DOHH2 (cell line): Measurements from ENCODE around the gene VAV2.

Experiments used
- H3F3A ChIP-seq: fragments of 200-600 bp; sonication (generic), shearing (Covaris generic); 2 replicates; pipeline ENCODE4 v1.6.0; 2016; ENCODE audit warnings: antibody characterized with exemption, mild to moderate bottlenecking; ENCODE audit not compliant: control insufficient read depth, insufficient read depth
- H3K27ac ChIP-seq: fragments of 200-600 bp; sonication (generic); 2 replicates; pipeline ENCODE4 v1.5.1; 2014; ENCODE audit warnings: low read depth, mild to moderate bottlenecking, low read length, moderate library complexity
- H3K27me3 ChIP-seq: fragments of 200-600 bp; sonication (generic); 2 replicates; pipeline ENCODE4 v1.6.1; 2014; ENCODE audit warnings: mild to moderate bottlenecking, low read length, mixed read lengths; ENCODE audit not compliant: control insufficient read depth
- H3K36me3 ChIP-seq: fragments of 200-600 bp; sonication (generic); 2 replicates; pipeline ENCODE4 v1.6.1; 2014; ENCODE audit warnings: mild to moderate bottlenecking, low read length, moderate library complexity, mixed read lengths; ENCODE audit not compliant: control insufficient read depth
- H3K4me1 ChIP-seq: fragments of 200-600 bp; sonication (generic); 2 replicates; pipeline ENCODE4 v1.6.1; 2014; ENCODE audit warnings: mild to moderate bottlenecking, low read length, mixed read lengths; ENCODE audit not compliant: control insufficient read depth
- H3K4me2 ChIP-seq: fragments of 200-600 bp; sonication (generic); 2 replicates; pipeline ENCODE4 v1.6.0; 2014; ENCODE audit warnings: mild to moderate bottlenecking, low read length, moderate library complexity
- H3K4me3 ChIP-seq: fragments of 200-600 bp; sonication (generic); 2 replicates; pipeline ENCODE4 v1.5.1; 2014; ENCODE audit warnings: mild to moderate bottlenecking, low read length, mixed read lengths
- H3K79me2 ChIP-seq: fragments of 200-600 bp; sonication (generic); 2 replicates; pipeline ENCODE4 v1.6.1; 2014; ENCODE audit warnings: mild to moderate bottlenecking, low read length, mixed read lengths; ENCODE audit not compliant: control insufficient read depth
- H3K9me2 ChIP-seq: fragments of 200-600 bp; sonication (generic); replicated peaks from 2 replicates; pipeline ENCODE4 v1.6.1; 2014; ENCODE audit warnings: mild to moderate bottlenecking, low read length, mixed read lengths; ENCODE audit not compliant: control insufficient read depth
- H3K9me3 ChIP-seq: fragments of 200-600 bp; sonication (generic); 2 replicates; pipeline ENCODE4 v1.6.1; 2014; ENCODE audit warnings: antibody characterized with exemption, low read length, mixed read lengths; ENCODE audit not compliant: control insufficient read depth, insufficient read depth
- H4K20me1 ChIP-seq: fragments of 200-600 bp; sonication (generic); 2 replicates; pipeline ENCODE4 v1.6.0; 2014; ENCODE audit warnings: low read depth, mild to moderate bottlenecking, antibody characterized with exemption, low read length, moderate library complexity; ENCODE audit not compliant: control insufficient read depth, insufficient read depth
- CTCF ChIP-seq: fragments of 200-600 bp; sonication (generic); IDR thresholded peaks from one replicate; pipeline ENCODE4 v1.5.1; 2014; ENCODE audit warnings: antibody characterized with exemption, mild to moderate bottlenecking, low read depth, low read length; ENCODE audit not compliant: poor library complexity, severe bottlenecking
- EZH2phosphoT487 ChIP-seq: fragments of 200-600 bp; sonication (generic); IDR thresholded peaks from 2 replicates; pipeline ENCODE4 v1.6.1; 2017; ENCODE audit warnings: borderline replicate concordance, mild to moderate bottlenecking, antibody characterized with exemption, low read length, moderate library complexity, mixed read lengths

VAV2 gene

GRCh38 chr9:133881671-133882381 lies 110.3 kb downstream of the VAV2 start:
- Histone ChIP-seq H3K27me3 (no peaks in the 10 kb centered on the region), H3F3A (no peaks in the 10 kb centered on the region), H3K9me3 (no peaks in the 10 kb centered on the region), H4K20me1 (peaks cover 12% of the 10 kb centered on the region), H3K9me2 (no peaks in the 10 kb centered on the region), H3K4me3 (no peak overlapping the region), H3K79me2 (peaks cover 14% of the 10 kb centered on the region), H3K36me3 (no peaks in the 10 kb centered on the region), H3K27ac (no peak overlapping the region), H3K4me2 (no peak overlapping the region), H3K4me1 (no peaks in the 10 kb centered on the region)
- TF ChIP-seq CTCF (no peak), EZH2phosphoT487 (no peak)

GRCh38 chr9:133880851-133881661 lies 111.1 kb downstream of the VAV2 start:
- no peak for TF ChIP-seq CTCF
- no peak for TF ChIP-seq EZH2phosphoT487
- no peaks in the 10 kb centered on the region for H3K4me1 ChIP-seq
- peaks cover 12% of the 10 kb centered on the region for H4K20me1 ChIP-seq
- peaks cover 9% of the 10 kb centered on the region for H3K79me2 ChIP-seq
- no peaks in the 10 kb centered on the region for H3K9me3 ChIP-seq
- H3K27ac ChIP-seq: no peak overlapping the region
- no peaks in the 10 kb centered on the region for H3K9me2 ChIP-seq
- H3F3A ChIP-seq: no peaks in the 10 kb centered on the region
- no peaks in the 10 kb centered on the region for H3K27me3 ChIP-seq
- H3K4me2 ChIP-seq: no peak overlapping the region
- no peak overlapping the region for H3K4me3 ChIP-seq
- no peaks in the 10 kb centered on the region for H3K36me3 ChIP-seq

GRCh38 chr9:133880136-133880535 lies 112.0 kb downstream of the VAV2 start:
- Histone ChIP-seq H4K20me1 (peaks cover 12% of the 10 kb centered on the region), H3K79me2 (peaks cover 9% of the 10 kb centered on the region), H3K4me3 (no peak overlapping the region), H3F3A (no peaks in the 10 kb centered on the region), H3K9me3 (no peaks in the 10 kb centered on the region), H3K4me2 (no peak overlapping the region), H3K27me3 (no peaks in the 10 kb centered on the region), H3K9me2 (no peaks in the 10 kb centered on the region), H3K27ac (no peak overlapping the region), H3K4me1 (no peaks in the 10 kb centered on the region), H3K36me3 (no peaks in the 10 kb centered on the region)
- no peak for TF ChIP-seq CTCF
- TF ChIP-seq EZH2phosphoT487: no peak
